HepG2 (cell line): ENCODE results near the gene TMCC2. TPM values are rescaled to one million over a fixed set of nuclear protein-coding genes. Genes with fewer than 3 reads are reported as not detected.
A peak's percentile ranks its signal among the peaks of the same experiment; 100 is the strongest.

Experiments
- ATAC-seq: fragments of 200-7000 bp; cut with Tn5 transposase; 3 replicates; pipeline ENCODE4 v1.9.1; 2020; ENCODE audit warnings: mild to moderate bottlenecking, moderate library complexity
- BruUV-seq: library from RNA; stranded (reverse); fragments of 400-500 nt; replicated peaks from 2 replicates; lab custom pipeline; 2021; lab: Mats Ljungman, UMichigan
- CTCF ChIA-PET: fragments of 300-600 bp; formaldehyde crosslinking; extraction: SDS; loops from one replicate; lab custom pipeline; 2021; ENCODE audit warnings: low total read pairs, inconsistent platforms, low intra/inter-chr PET ratio; lab: Yijun Ruan, JAX
- POLR2A ChIA-PET: fragments of 350-600 bp; sonication (Branson Sonifier 250); formaldehyde crosslinking; loops from one replicate; lab custom pipeline; 2020; ENCODE audit warnings: antibody characterized with exemption, inconsistent platforms; lab: Yijun Ruan, JAX
- DNase-seq: peaks from one replicate; pipeline ENCODE4 v3.0.0-alpha.2; 2015; ENCODE audit warnings: low spot score
- FAIRE-seq: peaks from 3 replicates; lab custom pipeline; 2011; peaks lifted over from hg19 to GRCh38; lab: Jason Lieb, UNC
- H2AFZ ChIP-seq: one replicate; pipeline ENCODE4 v1.6.1; 2011; ENCODE audit warnings: low read length, inconsistent platforms
- H3K27ac ChIP-seq: fragments of 300-600 bp; 3 replicates; pipeline ENCODE4 v1.8.0; 2011; ENCODE audit warnings: mixed run types, mild to moderate bottlenecking, mixed read lengths, low read length, inconsistent platforms; ENCODE audit not compliant: insufficient read depth; ENCODE audit errors: extremely low read length
- H3K27me3 ChIP-seq, 2 experiments: fragments of 200-600 bp in 1 of 2; 2 replicates in 1 of 2; 3 replicates in 1 of 2; pipeline versions ENCODE4 v1.6.0 to v1.8.0; 2011; ENCODE audit warnings: low read length in 2 of 2, mild to moderate bottlenecking in 2 of 2, moderate library complexity in 2 of 2, inconsistent platforms in 1 of 2; ENCODE audit not compliant: insufficient read depth in 2 of 2, control insufficient read depth in 1 of 2
- H3K36me3 ChIP-seq, 2 experiments: fragments of 200-600 bp in 1 of 2; replicated peaks in 1 of 2; 2 replicates in 1 of 2; 3 replicates in 1 of 2; pipeline versions ENCODE4 v1.5.1 to v1.8.0; 2011; ENCODE audit warnings: low read length in 2 of 2, inconsistent platforms in 1 of 2; ENCODE audit not compliant: insufficient read depth in 2 of 2, control insufficient read depth in 1 of 2
- H3K4me1 ChIP-seq: 2 replicates; pipeline ENCODE4 v1.5.1; 2012; ENCODE audit warnings: low read length, inconsistent platforms; ENCODE audit not compliant: insufficient read depth
- H3K4me2 ChIP-seq: 2 replicates; pipeline ENCODE4 v1.6.0; 2011; ENCODE audit warnings: low read depth, low read length, inconsistent platforms
- H3K4me3 ChIP-seq, 3 experiments: fragments of 200-600 bp in 1 of 3; sonication (generic), shearing (Covaris generic) in 1 of 3; replicated peaks in 1 of 3; 2 replicates each; pipeline ENCODE4 v1.5.1; 2011 to 2016; ENCODE audit warnings: low read length in 3 of 3, inconsistent platforms in 2 of 3, low read depth in 2 of 3, mild to moderate bottlenecking in 2 of 3, control low read depth in 1 of 3, mixed read lengths in 1 of 3; ENCODE audit not compliant: insufficient read depth in 1 of 3
- H3K79me2 ChIP-seq: one replicate; pipeline ENCODE4 v1.6.1; 2011; ENCODE audit warnings: low read length, inconsistent platforms; ENCODE audit not compliant: insufficient read depth
- H3K9ac ChIP-seq: 2 replicates; pipeline ENCODE4 v1.6.0; 2011; ENCODE audit warnings: mild to moderate bottlenecking, low read depth, low read length, inconsistent platforms; ENCODE audit not compliant: insufficient read depth
- H3K9me3 ChIP-seq: 2 replicates; pipeline ENCODE4 v1.5.1; 2012; ENCODE audit warnings: mild to moderate bottlenecking, low read length
- H4K20me1 ChIP-seq: 2 replicates; pipeline ENCODE4 v1.6.0; 2011; ENCODE audit warnings: inconsistent platforms, mild to moderate bottlenecking, low read length, moderate library complexity; ENCODE audit not compliant: insufficient read depth
- FOXA1 ChIP-seq, 2 experiments: fragments of 450-650 bp in 1 of 2; sonication (generic) in 1 of 2; formaldehyde crosslinking in 1 of 2; IDR thresholded peaks; 2 replicates each; pipeline versions ENCODE4 v1.4.0 to v1.6.1; 2016 to 2020; ENCODE audit warnings: missing genetic modification reagents in 1 of 2
- HNRNPL ChIP-seq: fragments of 200-400 bp; formaldehyde crosslinking; IDR thresholded peaks from 2 replicates; pipeline ENCODE4 v1.6.1; 2017; ENCODE audit warnings: mild to moderate bottlenecking, low read depth, low read length
- KDM5A ChIP-seq: fragments of 200-600 bp; sonication (generic); IDR thresholded peaks from 2 replicates; pipeline ENCODE4 v1.7.0; 2018; ENCODE audit warnings: antibody characterized with exemption, mild to moderate bottlenecking, low read length, borderline replicate concordance
- MXD4 ChIP-seq: IDR thresholded peaks from 2 replicates; pipeline ENCODE4 v1.6.1; 2016; ENCODE audit warnings: mild to moderate bottlenecking, missing biosample characterization, missing genetic modification reagents
- NONO ChIP-seq, 2 experiments: fragments of 450-650 bp in 1 of 2; sonication (generic) in 1 of 2; formaldehyde crosslinking in 1 of 2; IDR thresholded peaks in 1 of 2; conservative IDR thresholded peaks in 1 of 2; 2 replicates each; pipeline versions ENCODE4 v1.6.1 to v1.8.0; 2017 to 2022; ENCODE audit warnings: mild to moderate bottlenecking in 1 of 2, missing genetic modification reagents in 1 of 2, moderate library complexity in 1 of 2
- PTBP1 ChIP-seq: fragments of 200-400 bp; formaldehyde crosslinking; IDR thresholded peaks from 2 replicates; pipeline ENCODE4 v1.6.1; 2018; ENCODE audit warnings: low read length, low read depth; ENCODE audit not compliant: poor library complexity, severe bottlenecking
- SMAD9 ChIP-seq: sonication (generic); formaldehyde crosslinking; IDR thresholded peaks from 2 replicates; pipeline ENCODE4 v1.5.1; 2020; ENCODE audit warnings: mild to moderate bottlenecking, missing genetic modification reagents
- THYN1 ChIP-seq: sonication (generic); formaldehyde crosslinking; IDR thresholded peaks from 2 replicates; pipeline ENCODE4 v1.8.1; 2023; ENCODE audit warnings: low read depth, mild to moderate bottlenecking, moderate library complexity, missing genetic modification reagents, borderline replicate concordance
- ZBTB42 ChIP-seq: sonication (generic); formaldehyde crosslinking; IDR thresholded peaks from 2 replicates; pipeline ENCODE4 v1.5.0; 2020; ENCODE audit warnings: mild to moderate bottlenecking, missing genetic modification reagents
- ZNF672 ChIP-seq: sonication (generic); formaldehyde crosslinking; IDR thresholded peaks from 2 replicates; pipeline ENCODE4 v1.8.1; 2022; ENCODE audit warnings: missing genetic modification reagents
- ZNF761 ChIP-seq: sonication (generic); formaldehyde crosslinking; conservative IDR thresholded peaks from 2 replicates; pipeline ENCODE4 v1.4.0; 2020; ENCODE audit warnings: mild to moderate bottlenecking, missing genetic modification reagents
- WGBS: methylation state at CpG from one replicate; pipeline ENCODE4 v1.1.6; 2017; ENCODE audit warnings: low lambda C conversion rate; 5-methylcytosine and 5-hydroxymethylcytosine counted together
- in situ Hi-C: cut with HindIII; loops from 2 replicates; pipeline ENCODE4 v1.10.0; 2017; ENCODE audit warnings: low pct_unique_long_range_greater_than_20kb; ENCODE audit not compliant: extremely low pct_ligation_motif_present
- intact Hi-C: fragments of 100-400 bp; cut with micrococcal nuclease; formaldehyde crosslinking; loops from one replicate; pipeline ENCODE4 v1.10.0; 2022; ENCODE audit not compliant: unreplicated experiment
- polyA plus RNA-seq, 8 experiments: library from polyadenylated mRNA; depleted of rRNA in 3 of 8; stranded (reverse) in 7 of 8; unstranded in 1 of 8; fragments of >200 nt; fragmentation: Illumina TruSeq in 4 of 8; extraction: Trizol in 4 of 8; gene quantifications; 2 replicates each; pipeline versions ENCODE4 v1.2.1 to v1.2.3, GENCODE V29; 2011 to 2016; ENCODE audit warnings: low read depth in 4 of 8, missing spikeins in 1 of 8, mixed read lengths in 1 of 8; ENCODE audit not compliant: insufficient read depth in 1 of 8
- total RNA-seq, 5 experiments: library from RNA; depleted of rRNA; stranded (reverse); fragments of >200 nt; fragmentation: Illumina TruSeq; extraction: Trizol; gene quantifications; 2 replicates each; pipeline ENCODE4 v1.2.3, GENCODE V29; 2016; ENCODE audit warnings: low read depth in 1 of 5
- TF ChIP-seq, protein P1 (sequence below): sonication (generic); formaldehyde crosslinking; IDR thresholded peaks from 2 replicates; pipeline ENCODE4 v1.8.0; 2022; ENCODE audit warnings: mild to moderate bottlenecking, missing genetic modification reagents, moderate library complexity
- TF ChIP-seq, protein P2 (sequence below): sonication (generic); formaldehyde crosslinking; IDR thresholded peaks from 2 replicates; pipeline ENCODE4 v1.5.0; 2020; ENCODE audit warnings: mild to moderate bottlenecking, missing genetic modification reagents, borderline replicate concordance
- TF ChIP-seq, protein P3 (sequence below): sonication (generic); formaldehyde crosslinking; IDR thresholded peaks from 2 replicates; pipeline ENCODE4 v1.5.1; 2020; ENCODE audit warnings: missing genetic modification reagents, mild to moderate bottlenecking, borderline replicate concordance

TMCC2 gene
- total and polyA plus RNA-seq, 2 of the 13 experiments (the other 11 are each of a cell fraction or from before 2014, with no cell fraction given) = 0.12 to 0.24 TPM

DNA sequence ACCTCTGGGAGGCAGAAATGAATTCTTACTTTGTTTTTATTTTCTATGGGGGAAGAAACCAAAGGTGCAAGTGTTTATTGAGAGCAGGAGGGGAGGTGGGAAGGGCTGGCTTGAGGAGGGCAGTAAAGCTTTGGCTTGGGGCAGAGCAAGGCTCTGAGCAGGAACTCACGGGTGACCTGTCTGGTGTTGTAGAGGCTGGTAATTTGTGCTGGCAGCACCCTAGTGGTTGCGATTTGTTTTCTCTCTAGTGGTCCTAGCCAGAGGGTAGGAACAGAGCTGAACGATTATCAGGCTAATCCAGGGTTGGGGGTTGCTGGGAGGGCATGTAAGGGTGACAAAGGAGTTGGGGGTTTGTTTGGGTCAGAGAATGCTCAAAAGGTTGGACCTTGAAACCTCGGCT lies 16.6 kb downstream of the TMCC2 start:
- Histone ChIP-seq H3K36me3 (no peaks in the 10 kb centered on the region), H3K27me3 (peaks cover 4 to 65% of the 10 kb centered on the region in 2 experiments), H2AFZ (no peak overlapping the region), H3K9ac (no peak overlapping the region), H3K79me2 (no peaks in the 10 kb centered on the region), H4K20me1 (no peaks in the 10 kb centered on the region), H3K9me3 (no peaks in the 10 kb centered on the region), H3K4me3 (no peak overlapping the region), H3K4me1 (peaks cover 6% of the 10 kb centered on the region), H3K27ac (no peak overlapping the region), H3K4me2 (no peak overlapping the region)
- ChIA-PET POLR2A (no interaction called here), CTCF (no interaction called here)
- in situ Hi-C loops (no loop called here), intact Hi-C loops (no loop called here)
- peak; percentile 56; the same call in 2 of the 3 replicates for ATAC-seq
- FAIRE-seq = no peak
- DNase-seq = no peak
- no TSS peak for BruUV-seq
- WGBS = 1% methylated on average over 4 of the region's 4 CpGs
- TF ChIP-seq KDM5A (no peak), PTBP1 (no peak), NONO (IDR thresholded peaks at IDR 0.05) (no peak), NONO (CRISPR knock-in tag; conservative IDR thresholded peaks at IDR 0.05) (no peak), THYN1 (no peak), SMAD9 (no peak), ZBTB42 (CRISPR knock-in tag) (no peak), MXD4 (CRISPR knock-in tag) (no peak), ZNF761 (CRISPR knock-in tag) (no peak), HNRNPL (no peak), FOXA1 (IDR thresholded peaks at IDR 0.05) (no peak), FOXA1 (CRISPR knock-in tag; IDR thresholded peaks at IDR 0.05) (no peak), ZNF672 (CRISPR knock-in tag) (no peak)
- TF ChIP-seq, protein P1, sequence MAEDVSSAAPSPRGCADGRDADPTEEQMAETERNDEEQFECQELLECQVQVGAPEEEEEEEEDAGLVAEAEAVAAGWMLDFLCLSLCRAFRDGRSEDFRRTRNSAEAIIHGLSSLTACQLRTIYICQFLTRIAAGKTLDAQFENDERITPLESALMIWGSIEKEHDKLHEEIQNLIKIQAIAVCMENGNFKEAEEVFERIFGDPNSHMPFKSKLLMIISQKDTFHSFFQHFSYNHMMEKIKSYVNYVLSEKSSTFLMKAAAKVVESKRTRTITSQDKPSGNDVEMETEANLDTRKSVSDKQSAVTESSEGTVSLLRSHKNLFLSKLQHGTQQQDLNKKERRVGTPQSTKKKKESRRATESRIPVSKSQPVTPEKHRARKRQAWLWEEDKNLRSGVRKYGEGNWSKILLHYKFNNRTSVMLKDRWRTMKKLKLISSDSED (CRISPR knock-in tag) = no peak
- TF ChIP-seq, protein P2, sequence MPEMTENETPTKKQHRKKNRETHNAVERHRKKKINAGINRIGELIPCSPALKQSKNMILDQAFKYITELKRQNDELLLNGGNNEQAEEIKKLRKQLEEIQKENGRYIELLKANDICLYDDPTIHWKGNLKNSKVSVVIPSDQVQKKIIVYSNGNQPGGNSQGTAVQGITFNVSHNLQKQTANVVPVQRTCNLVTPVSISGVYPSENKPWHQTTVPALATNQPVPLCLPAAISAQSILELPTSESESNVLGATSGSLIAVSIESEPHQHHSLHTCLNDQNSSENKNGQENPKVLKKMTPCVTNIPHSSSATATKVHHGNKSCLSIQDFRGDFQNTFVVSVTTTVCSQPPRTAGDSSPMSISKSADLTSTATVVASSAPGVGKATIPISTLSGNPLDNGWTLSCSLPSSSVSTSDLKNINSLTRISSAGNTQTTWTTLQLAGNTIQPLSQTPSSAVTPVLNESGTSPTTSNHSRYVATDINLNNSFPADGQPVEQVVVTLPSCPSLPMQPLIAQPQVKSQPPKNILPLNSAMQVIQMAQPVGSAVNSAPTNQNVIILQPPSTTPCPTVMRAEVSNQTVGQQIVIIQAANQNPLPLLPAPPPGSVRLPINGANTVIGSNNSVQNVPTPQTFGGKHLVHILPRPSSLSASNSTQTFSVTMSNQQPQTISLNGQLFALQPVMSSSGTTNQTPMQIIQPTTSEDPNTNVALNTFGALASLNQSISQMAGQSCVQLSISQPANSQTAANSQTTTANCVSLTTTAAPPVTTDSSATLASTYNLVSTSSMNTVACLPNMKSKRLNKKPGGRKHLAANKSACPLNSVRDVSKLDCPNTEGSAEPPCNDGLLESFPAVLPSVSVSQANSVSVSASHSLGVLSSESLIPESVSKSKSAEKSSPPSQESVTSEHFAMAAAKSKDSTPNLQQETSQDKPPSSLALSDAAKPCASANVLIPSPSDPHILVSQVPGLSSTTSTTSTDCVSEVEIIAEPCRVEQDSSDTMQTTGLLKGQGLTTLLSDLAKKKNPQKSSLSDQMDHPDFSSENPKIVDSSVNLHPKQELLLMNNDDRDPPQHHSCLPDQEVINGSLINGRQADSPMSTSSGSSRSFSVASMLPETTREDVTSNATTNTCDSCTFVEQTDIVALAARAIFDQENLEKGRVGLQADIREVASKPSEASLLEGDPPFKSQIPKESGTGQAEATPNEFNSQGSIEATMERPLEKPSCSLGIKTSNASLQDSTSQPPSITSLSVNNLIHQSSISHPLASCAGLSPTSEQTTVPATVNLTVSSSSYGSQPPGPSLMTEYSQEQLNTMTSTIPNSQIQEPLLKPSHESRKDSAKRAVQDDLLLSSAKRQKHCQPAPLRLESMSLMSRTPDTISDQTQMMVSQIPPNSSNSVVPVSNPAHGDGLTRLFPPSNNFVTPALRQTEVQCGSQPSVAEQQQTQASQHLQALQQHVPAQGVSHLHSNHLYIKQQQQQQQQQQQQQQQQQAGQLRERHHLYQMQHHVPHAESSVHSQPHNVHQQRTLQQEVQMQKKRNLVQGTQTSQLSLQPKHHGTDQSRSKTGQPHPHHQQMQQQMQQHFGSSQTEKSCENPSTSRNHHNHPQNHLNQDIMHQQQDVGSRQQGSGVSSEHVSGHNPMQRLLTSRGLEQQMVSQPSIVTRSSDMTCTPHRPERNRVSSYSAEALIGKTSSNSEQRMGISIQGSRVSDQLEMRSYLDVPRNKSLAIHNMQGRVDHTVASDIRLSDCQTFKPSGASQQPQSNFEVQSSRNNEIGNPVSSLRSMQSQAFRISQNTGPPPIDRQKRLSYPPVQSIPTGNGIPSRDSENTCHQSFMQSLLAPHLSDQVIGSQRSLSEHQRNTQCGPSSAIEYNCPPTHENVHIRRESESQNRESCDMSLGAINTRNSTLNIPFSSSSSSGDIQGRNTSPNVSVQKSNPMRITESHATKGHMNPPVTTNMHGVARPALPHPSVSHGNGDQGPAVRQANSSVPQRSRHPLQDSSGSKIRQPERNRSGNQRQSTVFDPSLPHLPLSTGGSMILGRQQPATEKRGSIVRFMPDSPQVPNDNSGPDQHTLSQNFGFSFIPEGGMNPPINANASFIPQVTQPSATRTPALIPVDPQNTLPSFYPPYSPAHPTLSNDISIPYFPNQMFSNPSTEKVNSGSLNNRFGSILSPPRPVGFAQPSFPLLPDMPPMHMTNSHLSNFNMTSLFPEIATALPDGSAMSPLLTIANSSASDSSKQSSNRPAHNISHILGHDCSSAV (CRISPR knock-in tag) = no peak
- TF ChIP-seq, protein P3, sequence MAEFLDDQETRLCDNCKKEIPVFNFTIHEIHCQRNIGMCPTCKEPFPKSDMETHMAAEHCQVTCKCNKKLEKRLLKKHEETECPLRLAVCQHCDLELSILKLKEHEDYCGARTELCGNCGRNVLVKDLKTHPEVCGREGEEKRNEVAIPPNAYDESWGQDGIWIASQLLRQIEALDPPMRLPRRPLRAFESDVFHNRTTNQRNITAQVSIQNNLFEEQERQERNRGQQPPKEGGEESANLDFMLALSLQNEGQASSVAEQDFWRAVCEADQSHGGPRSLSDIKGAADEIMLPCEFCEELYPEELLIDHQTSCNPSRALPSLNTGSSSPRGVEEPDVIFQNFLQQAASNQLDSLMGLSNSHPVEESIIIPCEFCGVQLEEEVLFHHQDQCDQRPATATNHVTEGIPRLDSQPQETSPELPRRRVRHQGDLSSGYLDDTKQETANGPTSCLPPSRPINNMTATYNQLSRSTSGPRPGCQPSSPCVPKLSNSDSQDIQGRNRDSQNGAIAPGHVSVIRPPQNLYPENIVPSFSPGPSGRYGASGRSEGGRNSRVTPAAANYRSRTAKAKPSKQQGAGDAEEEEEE (CRISPR knock-in tag) = no peak
